SK-N-MC (cell line): Measurements from ENCODE around the gene SNX18.

ENCODE experiments used
- EZH2 ChIP-seq: fragments of 200-600 bp; sonication (generic); IDR thresholded peaks from one replicate; pipeline ENCODE4 v1.6.1; 2017; ENCODE audit warnings: antibody characterized with exemption
- FOXP2 ChIP-seq: optimal IDR thresholded peaks from 2 replicates; pipeline ENCODE3; 2011; ENCODE audit warnings: mild to moderate bottlenecking, moderate library complexity; ENCODE audit not compliant: insufficient read depth; ENCODE audit errors: extremely low read length, control extremely low read depth
- POLR2AphosphoS5 ChIP-seq: IDR thresholded peaks from 2 replicates; pipeline ENCODE4 v1.6.1; 2012; ENCODE audit warnings: mild to moderate bottlenecking, low read depth, low read length, borderline replicate concordance

DNA sequence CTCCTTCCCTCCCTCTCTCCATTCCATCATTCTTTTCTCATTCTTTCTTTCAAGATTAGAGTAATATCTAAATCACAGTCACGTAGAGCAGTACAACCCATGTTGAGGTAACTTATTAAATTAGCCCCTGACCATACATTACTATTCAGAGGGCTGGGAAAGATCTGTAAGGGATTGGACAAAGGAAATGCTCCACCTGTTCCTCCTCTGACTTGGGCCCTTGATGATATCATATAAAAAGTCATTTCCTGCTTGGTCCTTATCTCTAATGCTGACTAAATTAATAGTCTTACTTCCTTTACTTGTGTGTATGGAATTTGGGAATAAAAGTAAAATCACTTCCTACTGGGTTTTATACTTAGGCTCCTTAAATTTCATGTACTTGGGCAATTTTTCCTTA lies 40.8 kb downstream of the SNX18 start:
- TF ChIP-seq POLR2AphosphoS5, result no peak
- TF ChIP-seq EZH2, result no peak
- TF ChIP-seq FOXP2, result no peak
